ENCODE measurements around the gene THSD7B. TPM values are rescaled to one million over a fixed set of nuclear protein-coding genes. Genes with fewer than 3 reads are reported as not detected.

Gene THSD7B
- total and polyA plus RNA-seq, 2 of the 13 experiments (the other 11 are each of a cell fraction or from before 2014, with no cell fraction given) = 0.02 TPM; not detected in 1

GRCh38 chr2:137154946-137155345, 389.6 kb downstream of the THSD7B start:
- Histone ChIP-seq H3K4me1 (ENCODE audit: insufficient read depth, low read length) (peaks cover 6% of the 10 kb centered on the region; the same call in 1 of the 2 replicates), H3K4me3 (replicated peaks in 1 of 3; ENCODE audit: insufficient read depth in 1 of 3, low read depth in 2 of 3, low read length in 3 of 3) (no peak overlapping the region), H3K36me3 (replicated peaks in 1 of 2; ENCODE audit: control insufficient read depth in 1 of 2, insufficient read depth in 2 of 2, low read length in 2 of 2) (no peaks in the 10 kb centered on the region), H4K20me1 (ENCODE audit: insufficient read depth, low read length) (no peaks in the 10 kb centered on the region), H3K4me2 (ENCODE audit: low read depth, low read length) (no peak overlapping the region), H3K27me3 (ENCODE audit: control insufficient read depth in 1 of 2, insufficient read depth in 2 of 2, low read length in 2 of 2) (no peaks in the 10 kb centered on the region), H3K27ac (ENCODE audit: extremely low read length, insufficient read depth, low read length) (no peak overlapping the region), H3K9me3 (ENCODE audit: low read length) (no peaks in the 10 kb centered on the region), H2AFZ (ENCODE audit: low read length) (no peak overlapping the region), H3K79me2 (ENCODE audit: insufficient read depth, low read length) (no peaks in the 10 kb centered on the region), H3K9ac (ENCODE audit: insufficient read depth, low read depth, low read length) (no peak overlapping the region)
- BruUV-seq (replicated peaks) = no TSS peak
- no peak for DNase-seq (ENCODE audit: low spot score)
- no peak for FAIRE-seq
- WGBS (ENCODE audit: low lambda C conversion rate) = 79% methylated on average over 1 of the region's 1 CpG
- in situ Hi-C loops (cut with HindIII; ENCODE audit: extremely low pct_ligation_motif_present, low pct_unique_long_range_greater_than_20kb) = no loop called here
- intact Hi-C loops (cut with micrococcal nuclease; ENCODE audit: unreplicated experiment) = no loop called here
- TF ChIP-seq ZBTB25 (CRISPR knock-in tag; IDR thresholded peaks at IDR 0.05) = no peak
- TF ChIP-seq MTERF4 (CRISPR knock-in tag; IDR thresholded peaks at IDR 0.05) = no peak
- no peak for TF ChIP-seq ZXDC (CRISPR knock-in tag; IDR thresholded peaks at IDR 0.05)
- no peak for TF ChIP-seq RBM22 (optimal IDR thresholded peaks at IDR 0.05; ENCODE audit: low read length)
- no peak for TF ChIP-seq ZNF510 (CRISPR knock-in tag; IDR thresholded peaks at IDR 0.05; ENCODE audit: low read depth)
- TF ChIP-seq HOXA7 (CRISPR knock-in tag; IDR thresholded peaks at IDR 0.05) = no peak
- TF ChIP-seq SP1 (IDR thresholded peaks at IDR 0.05) = no peak
- TF ChIP-seq SP1 (CRISPR knock-in tag; IDR thresholded peaks at IDR 0.05) = no peak
- TF ChIP-seq HMGXB3 (CRISPR knock-in tag; IDR thresholded peaks at IDR 0.05; ENCODE audit: borderline replicate concordance) = no peak
- TF ChIP-seq NONO (IDR thresholded peaks at IDR 0.05) = no peak
- TF ChIP-seq NONO (CRISPR knock-in tag; conservative IDR thresholded peaks at IDR 0.05) = no peak
- TF ChIP-seq HNRNPH1 (optimal IDR thresholded peaks at IDR 0.05; ENCODE audit: low read depth, low read length) = no peak
- no peak for ATAC-seq
- ChIA-PET CTCF (ENCODE audit: low intra/inter-chr PET ratio, low total read pairs) (no interaction called here), POLR2A (no interaction called here)

All from HepG2 (cell line).